HG03139 (cell line): Measurements from ENCODE around the gene DST.

Source experiments
- ATAC-seq: cut with Tn5 transposase; IDR thresholded peaks from one replicate; pipeline ENCODE4 v1.9.1; 2021; ENCODE audit not compliant: unreplicated experiment

The DST gene

DNA sequence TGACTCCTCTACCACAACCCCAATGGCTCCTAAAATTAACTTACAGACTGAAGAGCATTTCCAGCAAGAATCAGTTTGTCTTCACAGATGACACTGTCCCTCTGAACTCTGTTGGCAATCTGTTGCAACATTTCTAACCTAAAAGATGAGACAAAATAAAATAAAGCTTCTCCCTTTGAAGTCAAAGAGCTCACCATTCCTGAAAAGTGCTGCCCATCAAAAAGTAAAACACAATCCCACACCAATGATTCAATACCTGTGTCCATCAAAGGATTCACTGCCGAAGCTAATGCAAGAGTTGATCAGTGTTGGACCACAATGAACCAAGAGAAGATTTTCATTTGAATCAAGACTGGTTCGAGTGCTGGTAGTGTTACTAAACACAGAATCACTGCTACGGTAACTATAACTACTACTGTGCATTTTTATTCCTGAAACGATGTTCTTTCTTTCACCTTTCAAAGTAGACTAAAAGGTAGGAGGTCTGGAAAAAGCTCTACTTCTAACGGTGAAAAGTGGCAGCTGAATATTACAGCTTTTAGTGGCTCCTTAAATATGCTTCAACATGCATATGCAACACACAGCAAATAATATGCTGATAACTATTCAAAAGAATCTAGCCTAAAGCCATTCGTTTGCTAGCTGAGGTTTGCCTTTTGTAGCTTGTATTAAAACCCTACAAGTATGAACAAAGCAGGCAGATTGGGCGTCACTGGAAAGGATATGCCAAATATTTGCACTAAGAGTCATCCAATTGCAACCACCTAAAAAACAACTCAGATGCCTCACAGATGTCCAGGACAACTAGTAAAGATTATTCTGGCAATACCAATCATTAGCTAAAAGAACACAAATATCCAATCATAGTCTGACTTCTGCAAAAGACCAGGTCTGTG is at the start of gene DST:
Gene DST, minus strand, starts transcription at position 524 of the 896 bp plus-strand sequence.
- ATAC-seq = no peak

- no peak for ATAC-seq
Observed at GRCh38 chr6:56691814-56692213, 49.1 kb upstream of the DST start.

- ATAC-seq = no peak
Observed at GRCh38 chr6:56691286-56691595, 48.6 kb upstream of the DST start.

DNA sequence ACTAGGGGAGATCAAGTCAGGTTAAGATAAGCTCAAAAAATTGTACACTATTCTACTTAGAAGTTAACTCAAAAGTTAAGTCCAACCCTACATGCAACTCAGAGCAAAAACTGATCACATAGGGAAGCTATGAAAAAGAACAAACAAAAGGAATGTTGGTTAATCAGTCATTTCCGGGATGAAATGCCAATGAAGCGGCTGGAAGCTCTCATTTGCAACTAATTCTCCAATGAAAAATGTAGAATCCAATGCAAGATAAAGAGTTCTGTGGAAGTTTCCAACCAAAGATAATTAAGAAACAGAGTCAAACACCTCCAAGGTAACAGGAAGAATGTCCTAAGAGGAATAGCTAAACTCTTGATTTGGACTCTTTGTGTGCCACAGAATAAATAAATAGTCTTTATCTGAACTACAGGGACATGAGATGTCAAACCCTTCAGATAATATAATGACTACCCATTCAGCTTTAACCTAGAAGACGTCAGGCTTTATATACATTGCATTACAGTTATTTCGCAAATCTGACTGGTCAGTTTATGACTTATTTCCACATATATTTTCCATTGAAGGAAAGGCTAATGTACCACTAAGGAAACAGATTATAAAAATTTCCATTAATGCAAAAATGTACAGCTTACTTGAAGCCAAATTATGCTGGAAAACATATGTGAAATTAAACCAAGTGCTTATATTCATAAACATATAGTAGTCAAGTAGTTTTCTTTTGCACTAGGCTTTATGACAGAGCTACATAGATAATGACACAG is 48.0 kb upstream of the DST start:
- no peak for ATAC-seq

GRCh38 chr6:56689663-56690062 is 47.0 kb upstream of the DST start:
- no peak for ATAC-seq

GRCh38 chr6:56689114-56689513 is 46.4 kb upstream of the DST start:
- ATAC-seq = no peak

GRCh38 chr6:56688521-56688920 is 45.8 kb upstream of the DST start:
- no peak for ATAC-seq

GRCh38 chr6:56687551-56687950 is 44.9 kb upstream of the DST start:
- ATAC-seq = no peak

DNA sequence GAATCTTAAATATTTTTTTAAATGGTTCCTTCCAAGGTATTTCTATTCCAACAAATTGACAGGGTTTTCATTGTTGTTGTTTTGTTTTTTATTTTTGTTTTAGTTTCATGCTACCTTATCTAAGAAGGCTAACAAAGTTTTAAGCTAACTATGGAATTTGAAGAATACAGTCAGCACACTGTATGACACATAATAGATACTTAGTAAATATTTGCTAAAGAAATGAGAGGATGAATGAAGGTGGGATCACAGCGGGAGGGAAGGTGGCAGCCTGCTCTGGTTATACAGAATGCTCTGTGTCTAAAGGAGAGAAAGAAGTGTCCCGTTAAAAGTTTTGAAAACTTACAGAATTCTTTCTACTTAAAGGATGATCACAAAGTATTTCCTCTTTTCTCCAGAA is 43.7 kb upstream of the DST start:
- no peak for ATAC-seq

DNA sequence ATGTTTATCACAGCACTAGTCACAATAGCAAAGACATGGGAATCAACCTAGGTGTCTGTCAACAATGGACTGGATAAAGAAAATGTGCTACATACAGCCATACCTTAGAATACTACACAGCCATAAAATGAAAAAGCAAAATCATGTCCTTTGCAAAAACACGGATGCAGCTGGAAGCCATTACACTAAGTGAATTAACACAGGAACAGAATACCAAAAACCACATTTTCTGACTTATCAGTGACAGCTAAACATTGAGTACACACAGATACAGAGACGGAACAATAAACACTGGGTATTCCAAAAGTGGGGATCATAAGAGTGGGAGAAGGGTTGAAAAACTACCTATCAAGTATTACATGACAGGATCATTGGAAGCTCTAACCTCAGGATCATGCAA is 43.3 kb upstream of the DST start:
- no peak for ATAC-seq

DNA sequence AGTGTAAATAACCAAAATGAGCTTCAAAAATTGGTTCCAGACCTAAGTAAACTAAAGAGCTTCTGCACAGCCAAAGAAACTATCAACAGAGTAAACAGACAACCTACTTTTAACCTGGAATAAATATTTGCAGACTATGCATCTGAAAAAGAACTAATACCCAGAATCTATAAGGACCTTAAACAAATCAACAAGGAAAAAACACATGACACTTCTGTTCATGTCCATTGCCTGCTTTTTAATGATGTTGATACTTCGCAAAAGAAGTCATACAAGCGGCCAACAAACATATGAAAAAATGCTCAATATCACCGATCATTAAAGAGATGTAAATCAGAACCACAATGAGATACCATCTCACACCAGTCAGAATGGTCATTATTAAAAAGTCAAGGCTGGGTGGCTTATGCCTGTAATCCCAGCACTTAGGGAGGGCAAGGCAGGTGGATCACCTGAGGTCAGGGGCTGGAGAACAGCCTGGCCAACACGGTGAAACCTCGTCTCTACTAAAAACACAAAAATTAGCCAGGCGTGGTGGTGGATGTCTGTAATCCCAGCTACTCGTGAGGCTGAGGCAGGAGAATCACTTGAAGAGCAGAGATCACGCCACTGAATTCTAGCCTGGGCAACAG is 42.5 kb upstream of the DST start:
- no peak for ATAC-seq

- ATAC-seq = no peak
Observed at GRCh38 chr6:56684342-56685101, 41.8 kb upstream of the DST start.

DNA sequence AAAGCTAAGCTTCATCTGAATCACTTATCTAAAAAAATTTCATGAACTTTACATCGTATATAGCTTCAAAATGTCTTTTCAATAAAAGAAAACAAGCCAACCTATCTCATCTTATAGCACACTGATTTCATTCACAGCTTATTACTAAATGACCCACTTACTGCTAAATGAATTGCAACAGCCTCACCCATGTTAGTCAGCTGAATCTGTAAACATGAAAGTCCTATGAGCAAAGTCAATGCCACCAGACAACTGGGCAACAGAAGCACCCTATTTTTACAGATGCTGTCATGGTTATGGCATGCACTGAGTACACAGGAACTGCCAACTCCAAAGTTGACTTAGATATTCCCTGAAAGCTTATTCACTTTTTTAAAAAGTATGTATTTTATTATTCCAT is 41.2 kb upstream of the DST start:
- no peak for ATAC-seq

DNA sequence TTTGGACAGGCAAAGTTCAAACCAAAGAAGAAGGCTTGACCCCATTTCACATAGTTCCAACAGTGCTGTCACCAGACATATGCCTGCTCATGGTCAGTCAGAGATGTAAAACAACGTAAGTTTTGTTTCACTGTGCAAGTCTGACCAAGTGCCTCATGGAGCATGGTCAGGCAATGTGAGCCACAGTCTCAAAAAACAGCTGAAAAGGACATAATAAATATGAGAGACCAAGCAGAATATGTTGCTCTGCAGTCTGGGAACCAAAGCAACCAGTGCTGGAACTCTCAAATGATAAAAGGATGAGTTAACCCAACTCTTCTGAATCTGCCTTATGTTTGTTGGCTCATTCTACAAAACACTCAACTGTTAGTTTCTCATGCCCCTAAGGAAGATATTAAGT is 39.9 kb upstream of the DST start:
- ATAC-seq = no peak

GRCh38 chr6:56677559-56677958 is 34.9 kb upstream of the DST start:
- ATAC-seq = no peak

DNA sequence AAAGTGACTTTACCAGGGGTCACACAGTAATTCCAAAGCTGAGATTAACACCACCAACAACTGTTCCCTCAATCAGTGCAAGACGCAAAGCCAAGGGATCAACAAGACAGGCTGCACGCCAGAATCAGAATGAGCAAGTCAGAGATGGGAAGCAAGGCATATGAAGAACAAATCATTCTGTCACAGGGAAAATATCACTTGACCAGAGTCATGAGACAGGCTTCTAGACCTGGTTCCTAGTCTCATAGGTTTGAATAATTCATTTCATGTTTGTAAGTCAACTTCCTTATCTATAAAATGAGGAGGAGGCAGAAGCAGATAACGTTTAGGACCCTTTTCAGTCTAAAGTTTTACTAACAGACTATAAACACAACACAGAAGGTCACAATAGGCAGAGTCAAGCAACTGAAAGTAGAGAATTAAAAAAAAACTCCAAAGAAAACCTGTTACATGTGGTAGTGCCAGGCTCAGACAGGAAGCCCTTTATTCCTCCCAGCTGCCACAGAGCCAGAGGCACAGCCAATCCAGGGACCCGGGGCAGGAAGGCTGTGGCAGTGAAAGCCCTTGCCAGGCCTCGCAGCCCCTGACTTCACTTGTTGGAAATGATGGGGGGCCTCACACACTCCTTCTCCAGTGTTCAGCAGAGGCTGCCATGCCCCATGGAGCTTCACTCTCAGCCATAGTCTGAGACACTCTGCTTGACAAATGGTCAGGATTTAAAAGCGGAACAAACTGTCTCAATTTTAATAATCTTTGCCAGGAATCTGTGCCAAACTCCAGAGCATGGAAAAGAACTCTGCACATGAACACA is 29.2 kb upstream of the DST start:
- no peak for ATAC-seq

DNA sequence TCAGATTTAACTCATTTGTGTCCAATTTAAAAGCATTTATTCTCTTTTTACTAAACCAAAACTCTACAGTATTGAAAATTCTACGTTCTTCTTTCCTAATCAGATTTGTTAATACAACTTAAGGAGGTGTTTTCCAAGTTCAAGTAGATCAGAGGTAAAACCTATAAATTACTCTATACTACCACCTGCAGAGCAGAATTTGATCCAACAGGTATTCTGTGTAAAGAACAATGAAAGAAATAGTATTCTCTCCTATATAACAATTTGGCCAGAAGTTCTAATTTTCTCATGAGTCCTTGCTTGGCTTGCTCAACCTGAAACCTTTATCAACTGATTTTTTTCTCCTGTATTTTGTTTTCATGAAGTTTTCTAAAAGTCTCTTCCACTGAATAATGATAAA is 28.5 kb upstream of the DST start:
- ATAC-seq = no peak

GRCh38 chr6:56669041-56669440 is 26.4 kb upstream of the DST start:
- ATAC-seq = no peak

DNA sequence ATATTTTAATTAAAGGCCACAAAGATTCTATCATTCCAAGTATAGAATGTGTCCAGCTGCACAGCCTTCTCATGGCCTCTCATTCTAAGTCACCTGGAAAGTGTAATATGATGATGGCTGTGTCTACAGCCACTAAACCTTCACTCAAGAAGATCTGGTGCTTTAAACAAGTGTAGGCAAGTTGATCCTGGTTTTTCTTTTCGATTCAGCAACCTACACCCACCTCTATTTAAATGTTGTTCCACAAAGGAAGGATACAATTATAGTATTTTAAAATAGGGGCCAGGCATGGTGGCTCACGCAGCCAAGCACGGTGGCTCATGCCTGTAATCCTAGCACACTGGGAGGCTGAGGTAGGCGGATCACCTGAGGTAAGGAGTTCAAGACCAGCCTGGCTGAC is 25.5 kb upstream of the DST start:
- no peak for ATAC-seq

DNA sequence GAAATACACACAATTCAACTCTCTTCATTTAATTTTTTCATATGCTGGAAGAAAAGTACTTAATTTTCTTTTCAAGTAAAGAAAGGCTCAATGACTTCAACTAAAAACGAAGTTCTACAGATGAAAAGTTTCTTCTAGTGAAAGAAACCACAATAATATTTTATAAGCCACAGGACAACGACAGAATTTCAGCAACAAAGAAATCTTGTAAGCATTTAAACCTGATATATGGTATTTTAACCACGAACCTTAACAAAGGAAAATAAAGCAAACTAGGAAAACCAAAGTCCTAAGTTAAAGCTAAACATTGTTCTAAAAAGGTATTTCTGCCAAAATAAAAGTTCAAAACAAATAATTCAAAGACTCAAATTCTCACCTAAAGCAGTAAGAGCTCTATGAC is 24.6 kb upstream of the DST start:
- ATAC-seq = no peak
